Activated T-cell treated with anti-CD3 and anti-CD28 coated beads for 24 hours (primary cell): ENCODE data around the gene SRD5A3.
"Not testable (repeated sequence)": the region's sequence is repeated elsewhere in the genome, so short reads cannot be mapped to it uniquely, and the experiment has no call there.

Experiments used
- DNase-seq: peaks from one replicate; pipeline ENCODE4 v3.0.0-alpha.2; 2020; ENCODE audit warnings: low read depth

Gene SRD5A3

DNA sequence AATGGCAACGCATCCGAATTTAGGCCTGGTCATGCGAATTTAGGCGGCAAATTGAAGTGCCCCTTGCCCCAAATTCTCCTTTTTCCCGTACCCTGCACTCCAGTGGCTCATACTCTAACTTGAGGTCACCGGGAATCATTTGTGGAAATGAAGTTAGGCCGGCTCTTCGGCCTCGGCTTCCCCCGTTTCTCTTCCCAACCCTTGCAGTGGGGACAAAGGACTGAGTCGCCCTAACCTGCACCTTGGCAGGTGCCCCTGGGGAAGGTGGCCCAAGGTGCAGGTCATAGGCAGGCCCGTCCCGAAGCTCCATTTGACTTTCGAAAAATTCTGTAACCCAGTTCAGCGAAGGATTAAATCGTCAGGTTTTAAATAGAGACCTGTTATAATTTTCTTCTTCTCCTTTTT is 811 bp downstream of the SRD5A3 start:
- DNase-seq: no peak

DNA sequence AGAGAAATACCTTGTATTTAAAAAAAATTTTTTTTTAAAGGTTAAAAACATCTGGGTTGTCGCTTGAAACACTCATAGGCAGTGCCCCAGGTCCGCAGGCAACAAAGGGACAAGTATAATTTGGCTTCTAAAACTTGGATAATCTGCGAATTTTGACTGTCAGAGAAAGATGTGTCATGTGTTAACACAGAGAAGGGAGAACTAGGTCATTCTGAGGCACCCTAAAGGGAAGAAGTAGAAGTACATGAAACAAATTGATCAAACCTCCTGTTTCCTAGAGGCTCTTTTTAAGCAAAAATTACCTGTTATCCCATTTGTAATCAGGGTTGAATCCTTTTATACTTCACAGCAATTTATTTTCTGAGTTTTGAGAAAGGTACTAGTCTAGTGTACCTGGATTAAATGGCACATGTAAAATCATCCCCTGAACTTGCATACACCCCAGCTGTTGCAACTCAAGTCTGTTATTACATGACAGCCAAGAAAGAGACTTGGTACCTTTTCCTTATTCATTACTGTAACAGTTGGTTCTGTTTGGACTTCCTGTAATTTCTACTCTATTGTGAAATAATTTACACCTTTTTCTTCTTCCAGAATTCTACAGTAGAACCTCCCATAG is 1.7 kb downstream of the SRD5A3 start:
- DNase-seq: no peak

DNA sequence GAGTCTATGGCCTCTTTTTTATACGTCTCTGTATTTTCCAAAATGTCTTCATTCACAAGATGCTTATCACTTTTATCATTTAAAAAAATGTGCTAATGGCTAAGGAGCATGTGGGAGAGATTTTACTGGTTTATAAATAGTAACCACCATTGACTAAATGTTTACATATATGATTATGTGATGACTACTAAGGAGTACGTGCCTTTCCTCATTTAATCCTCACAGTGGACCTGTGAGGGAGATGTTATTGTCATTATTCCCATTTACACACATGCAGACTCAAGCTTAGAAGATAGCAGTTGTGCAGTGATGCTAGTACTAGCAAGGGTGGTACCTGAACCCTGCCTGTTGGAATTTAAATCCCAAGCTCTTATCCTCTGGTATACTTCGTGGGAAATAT is 2.4 kb downstream of the SRD5A3 start:
- DNase-seq: no peak

DNA sequence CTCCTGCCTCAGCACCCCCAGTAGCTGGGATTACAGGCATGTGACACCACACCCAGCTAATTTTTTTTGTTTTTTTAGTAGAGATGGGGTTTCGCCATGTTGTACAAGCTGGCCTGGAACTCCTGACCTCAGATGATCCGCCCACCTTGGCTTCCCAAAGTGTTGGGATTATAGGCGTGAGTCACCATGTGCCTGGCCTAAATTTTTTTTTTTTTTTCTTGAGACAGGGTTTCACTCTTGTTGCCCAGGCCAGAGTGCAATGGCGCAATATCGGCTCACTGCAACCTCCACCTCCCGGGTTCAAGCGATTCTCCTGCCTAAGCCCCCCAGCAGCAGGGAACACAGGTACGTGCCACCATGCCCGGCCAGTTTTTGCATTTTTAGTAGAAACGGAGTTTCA is 4.8 kb downstream of the SRD5A3 start:
- DNase-seq: not testable (repeated sequence)

DNA sequence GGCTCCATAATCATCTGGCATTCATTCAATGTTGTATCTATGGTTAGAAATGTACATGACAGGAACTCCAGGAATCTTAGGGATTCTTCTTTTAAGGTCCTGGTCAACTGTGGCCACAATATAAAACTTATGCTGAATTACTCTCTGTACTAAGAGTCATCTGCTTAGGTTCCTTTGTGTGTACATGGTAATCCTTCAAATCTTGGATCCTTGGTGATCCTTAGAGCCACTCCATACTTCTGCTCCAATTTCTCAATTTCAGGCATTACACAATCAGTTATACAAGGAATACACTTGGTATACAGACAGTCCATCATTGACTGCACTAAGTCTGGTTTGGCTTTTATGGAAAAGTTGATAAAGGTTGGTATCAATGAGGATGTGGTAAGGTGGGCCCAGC is 5.8 kb downstream of the SRD5A3 start:
- no peak for DNase-seq

DNA sequence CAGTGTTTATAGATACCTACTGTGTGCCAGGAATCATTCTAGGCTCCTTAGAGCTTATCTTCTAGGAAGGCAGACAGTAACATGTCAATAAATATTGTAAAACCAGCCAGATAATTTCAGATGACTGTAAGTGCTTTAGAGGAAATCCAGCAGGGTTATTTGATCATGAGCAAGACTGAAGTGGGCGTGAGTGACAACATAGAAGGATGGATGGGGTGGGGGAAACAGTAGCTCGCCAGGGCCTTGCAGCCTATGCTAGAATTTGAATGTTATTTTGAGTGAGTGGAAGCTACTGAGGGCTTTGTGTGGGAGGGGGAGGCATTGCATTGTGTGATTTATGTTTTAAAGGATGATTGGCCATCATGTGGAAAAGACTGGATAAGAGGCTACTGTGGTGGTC is 6.7 kb downstream of the SRD5A3 start:
- no peak for DNase-seq

DNA sequence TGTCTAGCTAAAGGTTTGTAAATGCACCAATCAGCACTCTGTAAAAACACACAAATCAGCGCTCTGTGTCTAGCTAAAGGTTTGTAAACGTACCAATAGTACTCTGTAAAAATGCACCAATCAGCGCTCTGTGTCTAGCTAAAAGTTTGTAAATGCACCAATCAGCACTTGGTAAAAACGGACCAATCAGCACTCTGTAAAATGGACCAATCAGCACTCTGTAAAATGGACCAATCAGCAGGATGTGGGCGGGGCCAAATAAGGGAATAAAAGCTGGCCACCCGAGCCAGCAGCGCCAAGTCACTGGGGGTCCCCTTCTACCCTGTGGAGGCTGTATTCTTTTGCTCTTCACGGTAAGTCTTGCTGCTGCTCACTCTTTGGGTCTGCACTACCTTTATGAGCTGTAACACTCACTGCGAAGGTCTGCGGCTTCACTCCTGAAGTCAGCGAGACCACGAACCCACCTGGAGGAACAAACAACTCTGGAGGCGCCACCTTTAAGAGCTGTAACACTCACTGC is 7.2 kb downstream of the SRD5A3 start:
- DNase-seq: not testable (repeated sequence)

DNA sequence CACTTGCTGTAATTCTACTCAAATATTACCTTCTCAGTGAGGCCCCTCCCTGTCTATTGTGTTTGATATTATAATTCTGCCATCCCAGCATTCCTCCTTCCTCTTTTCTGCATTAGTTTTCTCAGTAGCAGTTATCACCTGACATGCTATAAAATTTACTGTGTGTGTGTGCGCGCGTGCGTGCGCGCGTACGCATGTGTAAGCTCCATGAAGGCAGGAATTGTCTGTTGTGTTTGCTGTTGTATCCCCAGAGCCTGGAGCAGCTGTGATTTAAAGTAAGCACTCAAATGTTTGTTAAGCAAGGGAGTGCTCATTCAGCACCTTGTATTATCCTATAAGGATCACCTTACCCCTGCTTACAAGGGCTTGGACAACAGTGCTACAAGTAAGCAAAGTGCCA is 8.6 kb downstream of the SRD5A3 start:
- no peak for DNase-seq

DNA sequence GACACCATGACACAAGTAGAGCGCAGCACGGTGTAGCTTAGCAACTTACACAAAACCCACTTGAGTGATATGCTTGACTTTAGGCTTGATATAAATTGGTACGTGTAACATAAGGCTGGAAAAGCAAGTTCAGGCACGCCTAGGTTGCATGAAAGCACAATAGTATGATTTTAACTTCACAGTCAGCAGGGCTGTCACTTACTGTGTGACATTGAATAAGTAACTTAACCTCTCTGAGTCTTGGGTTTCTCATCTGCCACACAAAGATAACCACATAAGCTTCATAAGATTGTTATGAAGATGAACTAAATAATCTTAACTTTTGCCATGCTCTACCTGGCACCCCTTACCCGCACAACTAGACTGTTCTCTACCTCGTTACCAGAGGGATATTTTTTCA is 9.5 kb downstream of the SRD5A3 start:
- DNase-seq: no peak

DNA sequence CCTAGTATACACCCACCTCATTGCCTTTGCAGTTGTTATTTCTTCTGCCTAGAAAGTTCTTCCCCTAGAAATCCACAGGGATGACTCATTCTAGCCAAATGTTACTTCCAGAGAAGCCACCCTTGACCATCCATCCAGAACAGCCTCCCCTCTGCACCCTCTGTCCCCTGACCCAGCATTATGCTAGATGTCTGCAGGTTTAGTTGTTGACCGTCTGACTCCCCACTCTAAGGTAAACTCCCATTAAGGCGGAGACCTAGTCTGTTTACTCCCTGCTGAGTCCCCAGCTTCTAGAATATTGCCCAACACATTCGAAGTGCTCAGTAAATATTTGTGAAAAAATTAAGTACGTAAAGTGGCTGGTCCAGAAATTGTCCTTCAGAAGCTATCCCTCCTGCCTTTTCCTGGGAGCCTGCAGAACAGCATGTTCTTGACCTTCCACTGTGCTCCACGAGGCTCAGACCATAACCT is 11.0 kb downstream of the SRD5A3 start:
- DNase-seq: no peak

DNA sequence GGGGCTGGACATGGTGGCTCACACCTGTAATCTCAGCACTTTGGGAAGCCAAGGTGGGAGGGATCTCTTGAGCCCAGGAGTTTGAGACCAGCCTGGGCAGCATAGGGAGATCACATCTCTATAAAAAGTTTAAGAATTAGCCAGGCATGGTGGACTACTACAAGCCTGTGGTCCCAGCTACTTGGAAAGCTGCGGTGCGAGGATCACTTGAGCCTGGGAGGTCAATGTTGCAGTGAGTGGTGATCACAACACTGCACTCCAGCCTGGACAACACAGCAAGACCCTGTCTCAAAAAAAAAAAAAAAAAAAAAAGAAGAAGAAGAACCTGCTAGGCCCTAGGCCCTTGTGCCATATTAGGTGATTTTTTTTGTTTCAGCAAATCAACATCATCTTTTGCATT is 12.2 kb downstream of the SRD5A3 start:
- no peak for DNase-seq

DNA sequence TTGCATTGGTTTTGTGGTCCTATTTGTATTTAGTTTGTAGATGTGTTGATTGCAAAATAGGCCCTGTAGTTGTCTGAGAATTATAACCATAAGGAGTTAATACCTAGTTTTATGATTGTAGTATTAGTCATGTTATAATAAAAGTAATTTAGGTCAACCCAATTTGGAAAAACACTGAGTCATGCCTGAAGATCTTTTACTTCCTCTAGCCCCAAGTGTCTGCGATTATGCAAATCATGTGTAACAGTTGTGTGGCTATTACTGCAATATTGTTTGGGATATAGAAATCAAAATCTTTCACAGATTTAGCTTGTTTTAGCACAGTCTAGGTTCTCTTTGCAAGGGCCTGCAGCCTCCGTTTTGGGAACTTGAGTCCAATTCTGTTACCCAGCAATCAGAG is 12.6 kb downstream of the SRD5A3 start:
- no peak for DNase-seq

DNA sequence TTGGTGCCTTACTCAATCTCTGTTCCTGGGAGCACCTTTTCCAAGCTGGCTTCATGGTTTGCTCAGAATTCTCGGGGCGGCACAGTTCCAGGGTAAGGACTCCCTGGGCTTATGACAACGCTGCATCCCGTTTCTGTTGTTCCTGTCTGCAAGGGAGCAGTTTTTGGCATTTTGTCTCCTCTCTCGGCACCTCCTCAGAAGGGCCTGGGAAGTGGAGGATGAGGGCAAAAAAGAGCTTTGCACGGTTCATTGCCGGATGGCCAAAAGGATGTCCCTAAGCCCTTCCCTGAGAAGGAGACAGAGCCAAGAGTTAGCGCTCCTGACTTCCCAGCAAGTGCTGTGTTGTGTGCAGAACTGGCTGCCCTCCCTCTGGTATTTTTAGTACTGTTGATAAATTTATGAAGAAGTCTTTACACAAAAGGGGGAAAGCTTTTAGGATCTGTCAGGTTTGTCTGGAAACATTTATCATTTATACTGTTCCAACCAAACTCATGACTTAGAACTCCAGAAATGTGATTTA is 13.4 kb downstream of the SRD5A3 start:
- no peak for DNase-seq

DNA sequence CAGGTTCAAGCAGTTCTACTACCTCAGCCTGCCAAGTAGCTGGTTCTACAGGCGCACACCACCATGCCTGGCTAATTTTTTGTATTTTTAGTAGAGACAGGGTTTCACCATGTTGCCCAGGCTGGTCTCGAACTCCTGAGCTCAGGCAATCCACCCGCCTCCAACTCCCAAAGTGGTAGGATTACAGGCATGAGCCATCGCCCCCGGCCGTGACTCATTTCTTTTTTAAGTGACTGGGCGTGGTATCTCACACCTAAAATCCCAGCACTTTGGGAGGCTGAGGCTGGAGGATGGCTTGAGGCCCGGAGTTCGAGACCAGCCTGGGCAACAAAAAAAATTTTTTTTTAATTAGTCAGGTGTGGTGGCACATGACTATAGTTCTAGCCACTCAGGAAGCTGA is 16.9 kb downstream of the SRD5A3 start:
- not testable (repeated sequence) for DNase-seq

DNA sequence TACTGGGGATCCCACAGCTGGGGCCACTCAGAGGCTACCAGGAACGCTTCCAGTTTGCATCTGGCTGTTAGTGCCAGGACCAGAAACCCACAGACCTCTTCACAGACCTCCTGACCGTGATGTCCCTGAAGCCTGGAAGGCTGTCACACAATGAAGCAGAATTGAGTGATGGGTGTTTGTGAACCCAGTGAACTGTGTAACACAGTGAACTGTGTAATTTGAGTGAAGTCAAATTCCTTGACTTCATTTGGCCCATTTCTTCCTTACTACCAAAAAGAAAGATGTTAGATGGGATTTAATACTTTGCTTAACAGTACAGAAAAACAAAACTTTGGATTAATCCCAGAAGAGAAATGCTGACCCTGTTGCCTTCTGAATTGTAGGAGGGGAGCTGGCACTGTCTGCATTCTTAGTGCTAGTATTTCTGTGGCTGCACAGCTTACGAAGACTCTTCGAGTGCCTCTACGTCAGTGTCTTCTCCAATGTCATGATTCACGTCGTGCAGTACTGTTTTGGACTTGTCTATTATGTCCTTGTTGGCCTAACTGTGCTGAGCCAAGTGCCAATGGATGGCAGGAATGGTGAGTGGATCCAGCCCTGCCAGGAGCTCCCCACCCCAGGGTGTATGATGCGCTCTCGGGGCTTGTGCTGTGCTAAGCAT is 17.8 kb downstream of the SRD5A3 start:
- no peak for DNase-seq

DNA sequence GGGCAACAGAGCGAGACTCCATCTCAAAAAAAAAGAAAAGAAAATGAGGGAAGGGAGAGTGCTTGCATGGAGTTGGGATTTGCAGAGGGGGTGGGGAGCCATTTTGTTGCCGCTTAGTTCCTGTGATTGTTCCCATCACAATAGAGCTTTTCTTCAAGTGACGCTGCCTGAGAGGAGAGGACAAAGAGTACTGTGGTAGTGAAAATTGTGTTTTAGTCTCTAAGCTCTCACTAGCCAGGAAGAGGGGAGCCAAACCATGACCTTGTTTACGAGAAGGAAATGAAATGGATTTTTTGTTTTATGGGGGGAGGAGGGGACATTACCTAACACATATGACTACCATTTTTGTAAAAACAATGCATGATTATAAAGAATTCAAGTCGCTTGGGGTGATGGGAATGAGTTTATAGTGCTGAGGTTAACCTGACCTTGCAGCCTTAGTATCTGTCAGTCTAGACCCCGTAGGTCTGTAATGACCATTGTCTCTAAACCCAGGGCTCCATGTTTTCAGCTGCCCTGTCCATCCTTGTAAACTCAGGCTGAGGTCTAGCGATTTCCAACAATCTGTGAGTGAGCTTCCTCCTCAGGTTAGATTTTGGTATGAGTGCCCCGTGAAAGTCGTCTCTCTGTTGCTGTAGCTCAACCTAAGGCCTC is 18.8 kb downstream of the SRD5A3 start:
- DNase-seq: no peak

DNA sequence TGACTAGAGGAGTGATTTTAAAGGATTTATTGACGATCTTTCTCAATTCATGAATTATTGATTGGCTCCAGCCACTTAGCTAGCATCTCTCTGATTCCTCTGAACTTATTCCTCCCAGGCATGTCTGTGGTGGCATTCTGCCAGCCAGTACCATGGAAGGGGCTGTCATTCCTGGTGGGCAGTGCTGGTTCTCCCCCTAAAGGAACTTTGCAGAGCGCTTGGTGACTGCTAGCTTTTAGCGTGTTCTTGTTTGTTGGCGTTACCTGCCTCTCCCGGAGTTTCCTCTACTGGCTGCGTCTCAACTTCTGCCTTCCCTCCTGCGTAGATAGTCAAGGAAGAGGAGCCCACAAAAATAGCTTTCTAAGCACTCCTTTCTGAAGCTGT is 19.3 kb downstream of the SRD5A3 start:
- DNase-seq: no peak

DNA sequence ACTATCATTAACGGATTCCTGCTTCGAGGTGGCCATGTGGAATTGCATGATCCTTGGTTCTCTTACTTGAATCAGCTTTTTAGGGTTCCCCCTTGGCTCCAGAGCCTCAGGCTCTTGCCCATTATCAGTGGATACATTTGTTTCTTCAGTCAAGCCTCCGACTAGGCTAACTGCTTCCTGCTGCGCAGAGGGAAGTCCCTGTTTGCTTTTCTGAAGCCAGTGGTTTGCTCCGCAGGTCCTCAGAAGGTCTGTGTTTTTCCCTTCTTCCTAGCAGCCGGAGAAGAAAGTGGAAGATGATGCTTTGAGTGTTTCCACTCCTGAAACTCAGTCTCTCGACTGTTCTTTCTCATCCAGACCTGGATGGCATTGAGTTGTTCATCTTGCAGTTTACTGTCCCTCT is 20.6 kb downstream of the SRD5A3 start:
- DNase-seq: no peak

DNA sequence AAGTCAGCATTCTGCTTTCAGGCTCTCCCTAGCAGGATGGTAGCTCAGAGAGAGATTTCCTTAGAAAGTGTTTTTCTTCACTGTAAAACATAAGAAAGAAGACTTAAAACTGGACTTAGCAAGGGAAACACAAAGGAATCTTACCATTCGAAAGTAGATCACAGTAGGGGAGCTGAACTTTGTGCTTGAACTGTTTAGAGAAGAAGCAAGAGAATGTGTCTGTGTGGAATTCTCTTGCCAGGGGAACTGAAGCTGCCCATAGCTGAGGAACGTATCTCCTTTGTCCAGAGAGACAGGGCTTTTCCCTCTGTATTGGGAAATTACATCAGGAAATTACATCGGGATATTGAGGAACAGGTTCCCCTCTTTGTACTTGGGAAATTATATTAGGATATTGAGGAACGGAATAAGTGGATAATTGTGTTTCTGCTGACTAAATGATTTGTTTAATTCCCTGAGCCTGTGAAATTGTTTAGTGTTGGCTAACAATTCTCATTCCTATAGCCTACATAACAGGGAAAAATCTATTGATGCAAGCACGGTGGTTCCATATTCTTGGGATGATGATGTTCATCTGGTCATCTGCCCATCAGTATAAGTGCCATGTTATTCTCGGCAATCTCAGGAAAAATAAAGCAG is 21.2 kb downstream of the SRD5A3 start:
- DNase-seq: no peak

DNA sequence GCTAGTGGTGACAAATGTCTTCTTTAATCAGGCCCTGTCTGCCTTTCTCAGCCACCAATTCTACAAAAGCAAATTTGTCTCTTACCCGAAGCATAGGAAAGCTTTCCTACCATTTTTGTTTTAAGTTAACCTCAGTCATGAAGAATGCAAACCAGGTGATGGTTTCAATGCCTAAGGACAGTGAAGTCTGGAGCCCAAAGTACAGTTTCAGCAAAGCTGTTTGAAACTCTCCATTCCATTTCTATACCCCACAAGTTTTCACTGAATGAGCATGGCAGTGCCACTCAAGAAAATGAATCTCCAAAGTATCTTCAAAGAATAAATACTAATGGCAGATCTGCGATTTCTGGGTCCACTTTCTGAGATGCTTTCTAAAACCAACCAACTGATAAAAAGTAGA is 23.9 kb downstream of the SRD5A3 start:
- DNase-seq: no peak

DNA sequence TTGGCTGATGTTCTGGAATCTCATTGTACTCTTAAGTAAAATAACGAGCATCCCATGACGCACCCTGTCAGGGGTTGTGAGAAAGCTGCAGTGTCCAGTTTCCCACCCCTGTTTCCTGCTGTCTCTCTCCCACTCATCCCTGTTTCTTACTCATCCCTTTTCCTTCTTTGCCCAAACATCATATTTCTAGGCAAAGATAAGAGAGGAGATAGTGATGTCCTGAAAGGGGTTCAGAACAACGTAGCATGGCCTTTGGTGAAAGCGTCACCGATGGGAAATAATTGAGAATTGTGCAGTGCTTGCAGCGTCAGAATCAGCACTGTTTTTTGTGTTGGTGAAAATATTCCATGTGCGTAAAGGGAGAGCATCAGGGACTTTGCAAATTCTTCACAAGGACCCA is 26.2 kb downstream of the SRD5A3 start:
- DNase-seq: no peak

DNA sequence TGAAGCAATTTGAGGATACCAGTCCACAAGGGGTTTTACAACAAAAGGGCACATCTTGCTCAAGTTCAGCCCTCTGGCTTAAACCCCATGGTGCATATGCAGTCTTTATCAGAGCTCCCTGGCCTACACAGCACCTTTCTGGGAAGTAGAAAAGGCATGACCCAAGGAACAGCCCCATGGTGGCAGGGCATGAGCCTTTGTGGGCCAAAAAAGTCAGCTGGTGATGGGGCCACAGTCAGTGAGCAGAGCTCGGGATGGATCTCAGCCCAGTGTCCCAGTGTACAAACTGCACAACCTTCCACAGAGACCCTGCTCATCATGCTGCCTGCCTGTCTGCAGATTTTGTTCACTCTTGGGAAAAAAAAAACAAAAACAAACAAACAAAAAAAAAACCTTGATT is 27.4 kb downstream of the SRD5A3 start:
- no peak for DNase-seq

DNA sequence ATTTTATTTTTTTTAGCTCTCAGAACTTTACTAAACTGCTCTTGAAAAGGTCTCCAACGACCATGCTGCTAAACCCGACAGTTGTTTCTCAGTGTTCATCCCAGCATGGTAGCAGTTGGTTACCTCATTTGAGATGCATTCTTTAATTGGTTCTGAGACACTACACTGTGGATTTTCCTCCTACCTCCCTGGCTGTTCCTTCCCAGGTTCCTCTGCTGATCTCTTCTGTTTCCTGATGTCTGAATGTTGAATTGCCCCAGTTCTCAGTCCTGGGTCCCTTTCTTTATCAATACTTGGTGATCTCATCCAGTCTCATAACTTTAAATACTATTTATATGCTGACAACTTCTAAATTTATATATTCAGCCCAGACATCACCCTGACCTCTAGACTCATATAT is 30.7 kb downstream of the SRD5A3 start:
- no peak for DNase-seq
